ENCODE measurements around the gene CMTM7.

- no peak for TF ChIP-seq RAD21 (IDR thresholded peaks at IDR 0.05 in 1 of 2, conservative IDR thresholded peaks at IDR 0.05 in 1 of 2; ENCODE audit: low read depth in 2 of 2, low read length in 2 of 2)
- TF ChIP-seq, protein P1, sequence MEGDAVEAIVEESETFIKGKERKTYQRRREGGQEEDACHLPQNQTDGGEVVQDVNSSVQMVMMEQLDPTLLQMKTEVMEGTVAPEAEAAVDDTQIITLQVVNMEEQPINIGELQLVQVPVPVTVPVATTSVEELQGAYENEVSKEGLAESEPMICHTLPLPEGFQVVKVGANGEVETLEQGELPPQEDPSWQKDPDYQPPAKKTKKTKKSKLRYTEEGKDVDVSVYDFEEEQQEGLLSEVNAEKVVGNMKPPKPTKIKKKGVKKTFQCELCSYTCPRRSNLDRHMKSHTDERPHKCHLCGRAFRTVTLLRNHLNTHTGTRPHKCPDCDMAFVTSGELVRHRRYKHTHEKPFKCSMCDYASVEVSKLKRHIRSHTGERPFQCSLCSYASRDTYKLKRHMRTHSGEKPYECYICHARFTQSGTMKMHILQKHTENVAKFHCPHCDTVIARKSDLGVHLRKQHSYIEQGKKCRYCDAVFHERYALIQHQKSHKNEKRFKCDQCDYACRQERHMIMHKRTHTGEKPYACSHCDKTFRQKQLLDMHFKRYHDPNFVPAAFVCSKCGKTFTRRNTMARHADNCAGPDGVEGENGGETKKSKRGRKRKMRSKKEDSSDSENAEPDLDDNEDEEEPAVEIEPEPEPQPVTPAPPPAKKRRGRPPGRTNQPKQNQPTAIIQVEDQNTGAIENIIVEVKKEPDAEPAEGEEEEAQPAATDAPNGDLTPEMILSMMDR (IDR thresholded peaks at IDR 0.05; ENCODE audit: control extremely low read depth in 1 of 3, insufficient read depth in 1 of 3, low read depth in 1 of 3, low read length in 3 of 3), result no peak
- TF ChIP-seq HDAC6 (IDR thresholded peaks at IDR 0.05; ENCODE audit: low read depth, low read length), result no peak
- no peak for TF ChIP-seq MAFK (IDR thresholded peaks at IDR 0.05; ENCODE audit: low read depth, low read length)
Measured at GRCh38 chr3:32454111-32454510, 62.5 kb downstream of the CMTM7 start.
